ENCODE data around the gene MICU2. TPM values are rescaled to one million over a fixed set of nuclear protein-coding genes. Genes with fewer than 3 reads are reported as not detected.

Gene MICU2, protein sequence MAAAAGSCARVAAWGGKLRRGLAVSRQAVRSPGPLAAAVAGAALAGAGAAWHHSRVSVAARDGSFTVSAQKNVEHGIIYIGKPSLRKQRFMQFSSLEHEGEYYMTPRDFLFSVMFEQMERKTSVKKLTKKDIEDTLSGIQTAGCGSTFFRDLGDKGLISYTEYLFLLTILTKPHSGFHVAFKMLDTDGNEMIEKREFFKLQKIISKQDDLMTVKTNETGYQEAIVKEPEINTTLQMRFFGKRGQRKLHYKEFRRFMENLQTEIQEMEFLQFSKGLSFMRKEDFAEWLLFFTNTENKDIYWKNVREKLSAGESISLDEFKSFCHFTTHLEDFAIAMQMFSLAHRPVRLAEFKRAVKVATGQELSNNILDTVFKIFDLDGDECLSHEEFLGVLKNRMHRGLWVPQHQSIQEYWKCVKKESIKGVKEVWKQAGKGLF
- total RNA-seq: 26.7 to 28.5 TPM (median 27.4 TPM) in 3 replicates
- long read RNA-seq, transcript MICU2-201 (12 exons, 1,920 nt): major isoform, 47 of 50 reads
- long read RNA-seq, partial matches to known transcripts: 1 of 50 reads
- long read RNA-seq, other reads (novel, unspliced or antisense): 2 of 50 reads

DNA sequence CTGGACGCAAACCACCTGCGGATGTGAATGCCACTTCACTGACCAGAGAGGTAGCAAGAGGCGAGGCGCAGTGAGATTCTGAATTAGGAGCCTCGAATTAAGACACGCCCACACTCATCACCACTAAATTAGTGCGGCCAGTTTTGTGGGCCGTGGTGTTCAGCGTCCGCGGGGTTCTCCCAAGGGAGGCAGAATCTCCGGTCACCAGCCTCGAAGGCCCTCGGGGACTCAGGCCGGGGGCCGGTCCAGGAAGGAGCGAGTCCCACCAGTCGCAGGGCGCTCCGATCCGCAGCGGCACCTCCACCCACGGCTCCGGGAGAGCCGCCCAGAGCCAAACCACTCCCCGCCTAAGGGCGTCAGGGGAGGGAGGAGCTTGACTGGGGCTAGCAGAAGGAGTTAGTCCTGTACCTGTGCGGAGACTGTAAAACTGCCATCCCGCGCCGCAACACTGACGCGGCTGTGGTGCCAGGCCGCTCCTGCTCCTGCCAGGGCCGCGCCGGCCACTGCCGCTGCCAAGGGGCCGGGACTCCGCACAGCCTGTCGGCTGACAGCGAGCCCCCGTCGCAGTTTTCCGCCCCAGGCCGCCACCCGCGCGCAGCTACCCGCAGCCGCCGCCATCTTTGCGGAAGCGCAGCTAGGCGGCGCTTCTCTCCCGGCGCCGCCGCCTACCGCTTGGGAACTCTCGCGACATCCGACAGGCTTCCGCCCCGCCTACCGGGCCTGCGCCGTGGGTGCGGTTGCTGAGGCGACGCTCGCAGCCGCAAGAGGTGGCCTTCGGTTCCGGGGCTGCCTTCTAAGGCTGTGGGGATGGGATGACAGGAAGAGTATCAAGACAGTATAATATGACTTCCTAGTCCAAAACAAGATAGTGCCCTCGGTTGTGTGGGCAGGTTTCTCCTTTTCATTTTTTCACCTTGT, at the start of gene MICU2:
TSS of gene MICU2 (minus strand) at position 640 of the 918 bp plus-strand sequence. CDS start at position 618, 22 bp downstream.
- Mint-ChIP-seq H3K4me1 (ENCODE audit: low read depth) (peaks cover 13% of the 10 kb centered on the region), H3K4me3 (ENCODE audit: unreplicated experiment) (peak within 1 kb of the TSS; percentile 79), H3K9me3 (ENCODE audit: low read depth) (no peaks in the 10 kb centered on the region), H3K36me3 (ENCODE audit: low read depth) (peaks cover 4% of the 10 kb centered on the region), H3K27me3 (ENCODE audit: low read depth) (peaks cover 3% of the 10 kb centered on the region), H3K27ac (ENCODE audit: unreplicated experiment) (peak within 1 kb of the TSS; percentile 84)
- TF ChIP-seq CTCF (IDR thresholded peaks at IDR 0.05): peak; percentile 36
- peak; percentile 97 for DNase-seq (ENCODE audit: low spot score)

GRCh38 chr13:21641629-21642028, 37.7 kb upstream of the MICU2 start:
- no peaks in the 10 kb centered on the region for H3K36me3 Mint-ChIP-seq (ENCODE audit: low read depth)
- no peak overlapping the region for H3K27ac Mint-ChIP-seq (ENCODE audit: unreplicated experiment)
- H3K9me3 Mint-ChIP-seq (ENCODE audit: low read depth): peaks cover 4% of the 10 kb centered on the region
- H3K4me3 Mint-ChIP-seq (ENCODE audit: unreplicated experiment): no peak overlapping the region
- peaks cover 8% of the 10 kb centered on the region for H3K27me3 Mint-ChIP-seq (ENCODE audit: low read depth)
- TF ChIP-seq CTCF (IDR thresholded peaks at IDR 0.05): no peak
- no peaks in the 10 kb centered on the region for H3K4me1 Mint-ChIP-seq (ENCODE audit: low read depth)
- DNase-seq (ENCODE audit: low spot score): no peak

DNA sequence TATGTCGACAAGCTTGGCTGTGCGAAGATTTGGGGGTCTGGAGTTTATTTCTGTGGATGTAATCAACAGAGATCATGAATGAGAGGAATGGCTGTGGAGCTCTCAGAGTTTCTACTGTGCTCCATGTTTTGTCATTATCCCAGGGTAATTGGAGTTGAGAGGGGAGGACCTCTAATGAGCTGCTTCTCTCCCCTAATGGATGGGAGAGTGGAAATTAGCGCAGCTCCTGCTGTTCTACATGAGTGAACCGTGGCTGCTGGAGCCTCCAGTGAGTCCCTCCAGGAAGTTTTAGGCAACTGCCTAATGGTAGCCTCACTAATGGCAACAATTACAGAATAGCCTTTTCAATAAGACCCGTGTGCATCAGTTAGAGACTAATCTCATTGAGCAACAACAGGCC, 35.6 kb upstream of the MICU2 start:
- no peak for DNase-seq (ENCODE audit: low spot score)
- H3K36me3 Mint-ChIP-seq (ENCODE audit: low read depth): no peaks in the 10 kb centered on the region
- H3K27ac Mint-ChIP-seq (ENCODE audit: unreplicated experiment): no peak overlapping the region
- no peaks in the 10 kb centered on the region for H3K4me1 Mint-ChIP-seq (ENCODE audit: low read depth)
- no peak for TF ChIP-seq CTCF (IDR thresholded peaks at IDR 0.05)
- peaks cover 4% of the 10 kb centered on the region for H3K9me3 Mint-ChIP-seq (ENCODE audit: low read depth)
- peaks cover 11% of the 10 kb centered on the region for H3K27me3 Mint-ChIP-seq (ENCODE audit: low read depth)
- no peak overlapping the region for H3K4me3 Mint-ChIP-seq (ENCODE audit: unreplicated experiment)

- Mint-ChIP-seq H3K4me1 (ENCODE audit: low read depth) (no peaks in the 10 kb centered on the region), H3K27ac (ENCODE audit: unreplicated experiment) (no peak overlapping the region), H3K9me3 (ENCODE audit: low read depth) (no peaks in the 10 kb centered on the region), H3K4me3 (ENCODE audit: unreplicated experiment) (no peak overlapping the region), H3K36me3 (ENCODE audit: low read depth) (no peaks in the 10 kb centered on the region), H3K27me3 (ENCODE audit: low read depth) (peaks cover 11% of the 10 kb centered on the region)
- DNase-seq (ENCODE audit: low spot score): no peak
- TF ChIP-seq CTCF (IDR thresholded peaks at IDR 0.05): peak; percentile 97
Observed at GRCh38 chr13:21638319-21639282, 34.6 kb upstream of the MICU2 start.

Measured in chondrocyte (in vitro differentiated cells).